HG02798 (cell line): ENCODE data around the gene DAZAP1.

Source experiments
- ATAC-seq: cut with Tn5 transposase; IDR thresholded peaks from one replicate; pipeline ENCODE4 v1.9.1; 2021; ENCODE audit warnings: mild to moderate bottlenecking; ENCODE audit not compliant: unreplicated experiment, poor library complexity

Gene DAZAP1

DNA sequence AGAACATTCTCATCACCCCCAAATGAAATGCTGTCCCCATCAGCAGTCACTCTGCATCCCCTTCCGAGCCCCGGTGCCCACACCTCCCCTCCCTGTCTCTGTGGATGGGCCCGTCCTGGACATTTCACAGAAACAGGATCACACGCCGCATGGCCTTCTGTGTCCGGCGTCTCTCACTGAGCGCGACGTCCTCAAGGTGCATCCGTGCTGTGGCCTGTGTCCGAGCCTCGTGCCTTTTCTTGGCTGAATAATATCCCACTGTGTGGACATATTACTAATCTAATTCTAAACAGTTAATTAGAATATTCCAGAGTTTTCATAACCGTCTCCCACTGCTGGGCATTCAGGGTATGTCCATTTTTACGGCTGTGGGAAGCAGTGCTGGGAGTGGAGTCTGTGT lies 15.0 kb upstream of the DAZAP1 start:
- ATAC-seq = no peak

DNA sequence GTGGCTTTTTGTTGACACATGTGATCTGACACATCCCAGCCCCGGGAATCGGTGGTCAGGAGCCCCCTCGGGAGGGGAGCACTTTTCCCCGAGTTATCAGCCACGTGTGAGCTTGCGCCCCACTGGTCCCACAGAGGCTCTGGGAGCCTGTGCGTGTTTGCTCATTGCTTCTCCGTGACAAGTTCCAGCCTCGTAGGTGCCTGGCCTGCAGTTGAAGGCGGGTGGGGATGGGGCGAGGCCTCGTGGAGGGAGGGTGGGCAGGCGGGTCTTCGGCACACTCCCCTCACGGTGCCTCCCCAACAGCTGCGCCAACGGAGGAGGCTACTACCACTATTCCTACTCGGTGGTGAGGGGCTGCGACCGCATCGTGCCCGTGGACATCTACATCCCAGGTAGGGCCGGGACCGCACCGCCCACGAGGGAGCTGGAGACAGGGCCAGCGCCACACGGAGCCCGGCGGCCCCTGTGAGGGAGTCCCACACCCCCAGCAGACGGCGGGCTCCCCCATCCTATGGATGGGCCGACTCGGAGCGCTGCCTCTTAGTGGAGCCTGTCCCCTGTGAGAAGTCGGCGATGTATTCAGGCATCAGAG lies 14.4 kb upstream of the DAZAP1 start:
- ATAC-seq = no peak

DNA sequence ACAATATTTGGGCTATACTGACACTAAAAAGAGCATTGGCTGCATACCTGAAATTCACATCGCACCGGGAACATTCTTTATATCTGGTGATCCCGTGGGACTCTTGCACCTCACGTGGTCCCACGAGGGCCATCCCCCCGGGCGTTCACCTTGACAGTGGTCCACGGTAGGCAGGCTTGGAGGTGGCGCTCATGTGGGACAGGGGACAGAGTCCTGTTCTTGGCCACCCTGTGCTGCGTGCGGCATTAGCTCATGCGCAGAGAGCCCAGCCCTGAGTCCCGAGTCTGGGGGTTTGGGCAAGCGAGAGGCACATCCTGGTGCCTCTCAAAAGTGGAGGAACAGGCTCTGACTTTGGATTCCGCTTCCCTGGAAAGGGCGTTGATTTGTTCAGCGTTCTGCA lies 13.5 kb upstream of the DAZAP1 start:
- no peak for ATAC-seq

DNA sequence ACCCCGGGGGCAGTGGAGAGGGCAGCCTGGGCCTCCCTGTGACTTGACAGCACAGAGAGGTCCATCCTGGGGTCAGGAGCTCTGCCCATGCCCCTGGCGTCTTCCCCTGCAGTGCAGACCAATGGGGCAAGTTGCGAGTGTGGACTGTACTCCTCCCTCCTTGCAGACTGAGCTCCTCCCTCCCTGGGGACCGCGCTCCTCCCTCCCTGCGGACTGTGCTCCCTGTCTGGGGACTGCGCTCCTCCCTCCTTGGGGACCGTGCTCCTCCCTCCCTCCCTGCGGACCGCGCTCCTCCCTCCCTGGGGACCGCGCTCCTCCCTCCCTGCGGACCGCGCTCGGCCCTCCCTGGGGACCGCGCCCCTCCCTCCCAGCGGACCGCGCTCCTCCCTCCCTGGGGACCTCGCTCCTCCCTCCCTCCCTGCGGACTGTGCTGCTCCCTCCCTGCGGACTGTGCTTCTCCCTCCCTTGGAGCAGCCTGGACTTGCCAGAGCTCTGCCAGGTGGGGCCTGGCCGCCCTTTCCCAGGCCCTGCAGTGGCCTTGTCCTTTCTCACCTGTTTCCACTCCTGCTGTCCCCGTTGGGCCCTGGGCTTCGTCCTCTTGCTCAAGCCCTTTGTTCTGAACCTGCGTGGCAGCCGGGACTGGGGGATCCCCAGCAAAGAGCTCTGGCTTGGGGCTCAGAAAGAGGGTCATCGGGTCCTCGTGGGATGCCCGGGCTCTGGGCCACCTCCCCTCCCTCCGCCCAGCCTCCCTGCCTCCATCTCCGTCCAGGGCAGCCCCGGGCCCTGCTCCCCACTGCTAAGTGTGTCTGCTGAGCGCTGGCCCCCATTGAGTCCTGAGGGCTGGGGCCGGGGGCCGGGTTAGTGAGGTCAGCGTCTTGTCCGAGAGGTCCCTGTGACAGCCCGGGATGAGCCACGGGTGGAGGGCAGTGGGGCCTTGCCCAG lies 12.9 kb upstream of the DAZAP1 start:
- ATAC-seq = no peak

DNA sequence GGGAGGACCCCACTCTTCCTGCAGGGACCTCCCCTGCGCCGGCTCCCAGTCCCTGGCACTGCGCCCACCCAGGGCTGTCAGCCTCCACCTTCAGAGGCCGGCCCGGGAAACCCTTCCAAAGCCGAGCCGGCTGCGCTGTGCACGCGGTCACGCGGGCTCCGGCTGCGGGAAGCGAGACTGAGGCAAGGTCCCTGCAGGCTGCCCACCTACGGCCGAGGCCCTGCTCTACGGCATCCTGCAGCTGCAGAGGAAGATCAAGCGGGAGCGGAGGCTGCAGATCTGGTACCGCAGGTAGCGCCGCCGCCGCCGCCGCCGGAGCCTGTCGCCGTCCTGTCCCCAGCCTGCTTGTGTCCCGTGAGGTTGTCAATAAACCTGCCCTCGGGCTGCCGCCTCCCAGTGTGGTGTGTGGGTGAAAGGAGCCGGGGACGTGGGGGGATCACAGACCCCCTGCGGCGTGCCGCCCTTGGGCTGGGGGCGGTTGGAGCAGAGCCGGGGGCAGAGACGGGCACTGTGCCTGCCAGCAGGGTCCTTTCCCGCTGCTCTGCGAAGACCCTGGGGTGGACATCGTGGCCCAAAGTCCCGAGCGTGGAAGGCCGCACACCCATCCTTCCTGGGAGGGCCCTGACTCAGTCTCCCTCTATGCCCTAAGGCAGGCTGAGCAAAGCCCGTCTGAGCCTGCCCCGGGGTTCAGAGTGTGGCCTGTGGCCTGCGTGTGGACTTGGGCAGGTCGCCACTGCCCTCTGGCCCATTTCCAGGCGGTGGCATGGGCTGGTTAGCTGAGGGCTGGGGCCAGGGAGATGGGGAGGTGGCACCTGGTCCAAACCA lies 12.0 kb upstream of the DAZAP1 start:
- ATAC-seq = no peak

DNA sequence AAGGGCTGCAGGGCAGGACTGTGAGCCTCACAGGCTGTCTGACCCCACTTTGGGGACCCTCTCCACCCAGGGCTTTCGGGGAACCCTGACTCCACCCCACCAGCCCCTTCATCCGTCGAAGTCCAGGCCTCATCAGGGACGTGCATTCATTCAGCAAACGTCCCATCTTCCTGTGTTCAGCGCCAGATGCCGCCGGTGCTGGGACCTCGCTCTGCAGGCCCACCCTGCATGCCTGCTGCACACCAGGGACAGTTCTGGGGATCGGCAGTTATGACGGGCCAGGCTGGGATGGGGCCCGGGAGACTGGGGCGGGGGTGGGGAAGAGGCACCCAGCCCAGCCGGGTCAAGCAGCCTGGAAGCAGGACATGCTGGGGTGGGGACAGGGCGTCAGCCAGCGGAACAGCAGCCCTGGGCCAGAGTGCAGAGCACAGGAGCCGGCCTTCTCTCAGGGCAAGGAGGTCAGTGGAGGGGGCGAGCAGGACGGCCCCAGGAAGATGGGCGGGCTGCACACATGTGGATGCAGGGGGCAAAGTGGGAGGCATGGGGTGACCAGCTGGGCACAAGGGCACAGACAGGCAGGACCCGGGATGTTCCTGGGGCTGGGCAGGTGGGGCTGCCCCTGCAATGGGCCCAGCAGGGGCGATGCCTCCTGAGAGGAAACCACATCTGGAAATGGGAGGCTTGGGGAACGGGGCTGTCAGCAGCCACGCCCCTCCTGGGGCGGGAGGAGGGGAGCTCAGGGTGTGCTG lies 11.2 kb upstream of the DAZAP1 start:
- ATAC-seq = no peak

DNA sequence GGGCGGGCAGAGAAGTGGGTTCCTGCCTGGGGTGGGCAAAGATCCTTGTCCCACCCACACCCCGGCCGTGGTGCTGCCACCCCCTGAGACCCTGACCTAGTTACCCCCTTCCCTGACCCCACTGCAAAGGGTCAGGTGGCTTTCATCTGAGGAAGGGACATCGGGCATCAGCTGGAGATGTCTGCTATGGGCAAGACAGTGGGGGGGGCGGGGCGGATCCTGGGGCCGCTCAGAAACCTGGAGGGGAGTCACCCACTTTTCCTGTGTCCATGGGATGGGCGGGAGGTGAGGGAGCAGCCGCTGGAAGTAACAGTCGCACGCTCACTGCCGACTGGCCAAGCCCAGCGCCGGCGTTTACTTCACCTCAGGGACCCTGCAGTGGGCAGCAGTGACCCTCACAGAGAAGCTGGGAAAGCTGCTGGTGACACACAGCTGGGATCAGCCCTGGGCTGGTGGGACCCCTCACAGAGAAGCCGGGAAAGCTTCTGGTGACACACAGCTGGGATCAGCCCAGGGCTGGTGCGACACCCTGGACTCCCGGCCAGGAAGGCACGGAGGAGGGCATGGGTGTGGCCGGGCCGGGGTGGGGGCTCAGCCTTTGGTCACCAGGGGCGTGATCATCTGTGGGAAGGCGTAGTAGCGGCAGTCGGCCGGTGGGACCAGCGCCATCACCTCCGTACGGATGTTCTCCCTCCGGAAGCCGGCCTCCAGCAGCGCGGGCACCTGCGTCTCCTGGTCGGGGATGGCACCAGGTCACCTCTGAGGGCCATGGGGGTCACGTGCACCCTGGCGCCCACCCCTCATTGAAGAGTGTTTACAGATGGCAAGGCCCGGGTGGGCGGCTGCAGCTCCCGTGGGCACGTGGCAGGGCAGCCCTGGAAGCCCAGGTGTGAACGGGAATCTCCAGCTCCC lies 10.4 kb upstream of the DAZAP1 start:
- ATAC-seq = no peak

DNA sequence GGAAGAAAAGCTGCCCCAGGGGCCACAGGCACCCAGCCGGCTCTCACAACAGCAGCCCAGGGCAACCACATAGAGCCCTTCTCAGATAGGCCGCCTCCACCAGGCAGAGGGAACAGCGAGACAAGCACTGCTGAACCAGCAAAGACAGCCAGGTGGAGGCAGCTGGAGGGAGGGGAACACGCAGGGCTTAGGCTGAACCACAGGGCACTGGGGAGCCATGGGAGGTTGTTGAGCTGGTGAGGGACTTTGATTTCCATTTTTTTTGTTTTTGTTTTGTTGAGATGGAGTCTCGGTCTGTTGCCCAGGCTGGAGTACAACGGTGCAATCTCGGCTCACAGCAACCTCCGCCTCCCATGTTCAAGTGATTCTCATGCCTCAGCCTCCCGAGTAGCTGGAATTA lies 9.5 kb upstream of the DAZAP1 start:
- ATAC-seq = no peak

DNA sequence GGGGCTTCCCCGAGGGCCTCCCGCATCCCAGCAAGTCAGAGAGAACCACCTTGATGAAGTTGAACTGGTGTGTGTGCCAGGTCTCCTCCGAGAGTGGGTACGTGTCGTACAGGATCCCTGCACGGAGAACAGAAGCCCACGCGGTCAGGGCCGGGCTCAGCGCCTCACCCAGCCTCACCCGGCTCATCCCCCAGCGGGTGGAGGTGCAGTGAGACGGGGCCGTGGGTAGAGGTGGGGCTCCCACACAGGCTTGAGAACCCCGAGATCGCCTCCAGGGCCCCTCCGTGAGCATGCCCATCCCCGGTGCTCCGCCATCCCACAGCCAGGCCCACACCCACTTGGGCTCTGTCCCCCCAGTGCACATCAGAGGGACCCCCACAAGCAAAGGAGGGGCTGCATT lies 8.3 kb upstream of the DAZAP1 start:
- no peak for ATAC-seq

DNA sequence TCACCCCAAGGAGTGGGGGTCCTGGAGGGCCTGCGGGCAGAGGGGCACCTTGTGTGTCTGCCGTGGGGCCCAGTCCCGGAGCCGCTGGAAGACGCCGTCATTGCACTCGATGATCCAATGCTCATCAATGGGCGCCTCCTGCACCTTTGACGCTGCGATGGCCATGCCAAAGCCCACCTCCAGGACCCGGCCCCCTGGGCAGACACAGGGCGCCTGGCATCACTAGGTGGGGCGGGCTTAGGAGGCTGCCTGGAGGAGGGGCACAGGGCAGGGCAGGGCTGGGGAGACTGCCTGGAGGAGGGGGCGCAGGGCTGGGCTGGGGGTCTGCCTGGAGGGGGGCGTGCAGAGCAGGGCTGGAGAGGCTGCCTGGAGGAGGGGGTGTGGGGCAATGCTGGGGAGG lies 7.6 kb upstream of the DAZAP1 start:
- ATAC-seq = no peak

DNA sequence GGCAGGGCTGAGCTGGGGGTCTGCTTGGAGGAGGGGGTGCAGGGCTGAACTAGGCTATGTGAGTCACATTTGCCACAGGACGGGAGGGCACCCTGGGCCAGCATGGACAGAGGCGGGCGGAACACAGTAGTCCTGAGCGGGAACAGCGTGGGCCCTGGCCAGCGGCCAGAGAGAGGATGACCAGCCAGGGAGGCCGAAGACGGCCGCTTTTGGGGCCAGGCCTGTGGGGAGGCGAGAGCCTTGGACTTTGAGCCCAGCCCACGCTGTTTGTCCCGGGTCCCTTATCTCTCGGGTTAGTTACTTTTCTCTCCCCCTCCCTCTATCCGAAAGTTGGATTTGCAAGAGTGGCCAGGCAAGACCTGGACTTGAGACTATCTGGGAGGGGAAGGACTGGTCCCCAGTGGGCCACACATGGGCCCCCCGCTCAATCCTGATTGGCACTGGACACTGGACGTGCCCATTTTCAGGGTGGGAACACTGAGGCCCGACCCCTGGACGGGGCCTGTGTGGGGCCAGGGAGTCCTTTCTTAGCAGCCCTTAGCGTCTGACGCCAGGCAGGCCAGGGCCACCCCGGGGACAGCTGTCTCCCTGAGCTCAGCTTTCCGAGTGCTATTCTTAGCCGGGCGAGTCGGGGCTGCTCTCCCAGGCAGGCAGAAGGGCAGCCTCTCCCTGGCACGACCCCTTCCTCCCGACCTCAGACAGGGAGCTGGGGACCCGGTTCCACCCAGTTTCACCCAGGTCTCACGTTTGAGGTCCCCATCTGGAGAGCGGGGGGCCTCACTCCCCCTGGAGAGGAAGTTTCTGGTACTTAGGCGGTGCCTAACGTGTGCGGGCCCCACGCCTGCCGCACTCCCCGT lies 6.9 kb upstream of the DAZAP1 start:
- no peak for ATAC-seq

DNA sequence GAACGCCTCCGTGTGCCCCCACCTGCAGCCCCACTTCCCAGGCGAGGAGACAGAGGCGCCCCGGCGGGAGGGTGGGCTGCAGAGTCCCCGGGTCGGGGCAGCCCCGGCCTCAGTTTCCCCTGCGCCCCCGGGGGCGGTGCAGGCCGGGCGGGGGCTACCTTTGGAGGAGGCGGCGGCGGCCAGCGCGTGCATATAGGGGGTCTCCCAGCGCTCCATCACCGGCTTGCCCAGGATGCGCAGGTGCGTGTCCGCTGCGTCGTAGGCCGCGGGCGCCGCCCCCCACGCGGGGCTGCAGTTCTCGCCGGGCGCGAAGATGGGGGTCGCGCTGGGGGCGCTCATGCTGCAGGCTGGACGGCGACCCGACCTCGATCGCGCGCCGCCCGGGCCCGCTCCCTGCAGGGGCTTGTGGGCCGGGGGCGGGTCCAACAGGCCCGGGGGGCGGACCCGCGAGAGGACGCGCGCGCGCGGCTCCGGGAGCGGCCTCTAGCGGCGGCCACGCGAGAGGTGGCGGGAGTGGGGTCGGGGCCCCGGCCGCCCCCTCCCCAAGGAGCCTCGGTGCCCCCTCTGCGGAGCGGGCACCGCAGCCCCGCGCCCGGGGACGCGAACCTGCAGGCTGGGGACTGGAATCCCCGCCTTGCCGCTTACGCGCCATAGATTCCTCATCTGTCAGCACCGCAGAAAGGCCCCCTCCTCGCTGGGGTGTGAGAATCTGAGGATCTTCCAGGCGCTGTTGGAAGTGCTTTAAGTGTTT lies 6.1 kb upstream of the DAZAP1 start, which contains the start of gene GAMT:
TSS of gene GAMT (minus strand) at position 405 of the 751 bp plus-strand sequence. CDS start at position 339, 66 bp downstream.
- peak; percentile 49 for ATAC-seq

DNA sequence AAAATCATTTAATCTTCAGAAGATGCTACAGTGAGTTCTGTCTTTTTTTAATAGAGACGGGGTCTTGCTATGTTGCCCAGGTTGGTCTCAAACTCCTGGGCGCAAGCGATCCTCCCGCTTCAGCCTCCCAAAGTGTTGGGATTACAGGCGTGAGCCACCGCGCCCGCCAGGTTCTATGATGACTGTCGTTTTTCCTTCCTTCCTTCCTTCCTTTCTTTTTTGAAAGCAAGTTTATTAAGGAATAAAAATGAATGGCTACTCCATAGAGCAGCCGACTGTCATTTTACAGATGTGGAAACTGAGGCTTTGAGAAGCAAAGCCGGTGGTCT lies 5.5 kb upstream of the DAZAP1 start:
- ATAC-seq = no peak

DNA sequence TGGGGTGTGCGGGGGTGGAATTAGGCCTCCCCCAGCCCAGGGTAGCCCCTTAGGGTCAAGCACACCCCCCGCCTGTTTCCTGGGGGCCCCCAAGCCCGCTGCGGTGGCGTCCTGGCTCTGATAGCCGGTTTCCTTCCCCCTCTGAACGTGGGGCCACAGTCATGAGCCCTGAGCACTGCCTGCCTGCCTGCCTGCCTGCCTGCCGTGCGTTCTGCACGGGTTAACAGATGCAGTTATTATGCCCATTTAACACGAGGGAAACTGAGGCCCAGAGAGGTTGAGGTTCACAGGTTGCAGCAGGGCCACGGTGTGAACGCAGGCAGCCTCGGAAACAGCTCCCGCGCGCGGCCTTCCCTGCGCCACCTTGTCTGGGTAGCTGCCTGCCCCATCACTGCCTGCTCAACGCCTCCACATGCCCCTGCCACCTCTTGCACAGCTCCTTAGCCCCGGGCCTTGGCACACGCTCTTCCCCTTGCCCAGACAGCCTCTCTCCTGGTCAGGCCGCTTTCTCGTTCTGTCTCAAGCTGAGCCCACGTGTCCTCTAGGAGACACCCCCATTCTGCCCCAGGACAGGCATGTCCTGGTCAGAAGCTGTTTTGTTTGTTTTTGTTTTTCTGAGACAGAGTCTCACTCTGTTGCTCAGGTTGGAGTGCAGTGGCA lies 4.8 kb upstream of the DAZAP1 start:
- no peak for ATAC-seq

DNA sequence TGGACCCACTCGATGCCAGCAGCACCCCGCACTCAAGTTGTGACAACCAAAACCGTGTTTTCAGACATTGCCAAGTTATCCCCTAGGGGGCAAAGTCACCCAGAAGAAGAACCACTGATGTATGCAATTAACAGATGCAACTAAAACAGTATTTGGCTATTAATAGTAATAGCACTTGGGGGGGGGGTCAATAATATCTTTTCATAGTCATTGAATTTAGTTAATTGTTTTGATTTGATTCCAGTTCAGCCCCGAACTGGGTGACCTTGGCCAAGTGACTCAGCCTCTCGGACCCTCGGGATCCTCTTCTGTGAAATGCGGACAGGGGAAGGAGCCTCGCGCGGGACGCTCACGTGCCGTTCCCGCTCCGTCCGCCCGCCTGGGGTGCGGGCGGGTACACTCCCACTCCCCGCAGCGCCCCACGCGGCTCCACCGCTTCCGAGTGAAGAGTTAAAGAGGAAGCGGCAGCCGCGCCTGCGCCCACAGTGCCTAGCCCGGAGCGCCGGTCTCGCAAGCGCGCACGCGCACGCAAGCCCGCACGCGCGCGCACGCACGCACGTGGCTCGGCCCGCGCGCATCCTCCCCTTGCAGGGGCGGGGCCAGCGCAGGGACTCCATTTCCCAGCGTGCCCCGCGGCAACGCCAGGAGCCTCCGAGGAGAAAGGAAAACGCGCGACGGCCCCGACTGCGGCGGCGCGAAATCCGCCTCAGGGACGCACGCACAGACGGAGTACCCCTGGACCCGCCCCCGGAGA lies 435 bp upstream of the DAZAP1 start:
- ATAC-seq = peak; percentile 91
